Spleen (tissue), 7 donors: ENCODE data around the gene TMEM131.

Source experiments
- CTCF ChIP-seq, 11 experiments: fragments of 200-600 bp in 7 of 11; fragments of 450-650 bp in 4 of 11; sonication (generic) in 4 of 11; IDR thresholded peaks in 8 of 11; conservative IDR thresholded peaks in 3 of 11; 1 replicate in 7 of 11; 2 replicates in 4 of 11; pipeline versions ENCODE4 v1.4.0 to v1.8.0; 2016 to 2021; ENCODE audit warnings: antibody characterized with exemption in 11 of 11, inconsistent platforms in 4 of 11, mild to moderate bottlenecking in 1 of 11
- POLR2A ChIP-seq, 3 donors: fragments of 450-650 bp; IDR thresholded peaks; one replicate each; pipeline ENCODE4 v1.5.1; 2017; ENCODE audit warnings: antibody characterized with exemption in 3 of 3, mild to moderate bottlenecking in 1 of 3
- POLR2AphosphoS5 ChIP-seq, 3 donors: sonication (generic); formaldehyde crosslinking; IDR thresholded peaks; one replicate each; pipeline ENCODE4 v1.5.1; 2017; ENCODE audit warnings: antibody characterized with exemption in 3 of 3
- donor health status: DM: no; HTN: no; CAD: no; lungs with moderate emphysema.
- donor health status: DM: no; HTN: no; CAD: no.
- donor health status: DM: no; HTN: no; CAD: no.

GRCh38 chr2:97831121-97831520, 164.6 kb downstream of the TMEM131 start:
- TF ChIP-seq CTCF (IDR thresholded peaks at IDR 0.05 in 8 of 11, conservative IDR thresholded peaks at IDR 0.05 in 3 of 11) = no peak
- no peak for TF ChIP-seq POLR2A (IDR thresholded peaks at IDR 0.05)
- TF ChIP-seq POLR2AphosphoS5 (IDR thresholded peaks at IDR 0.05) = no peak
